Thoracic aorta (tissue), 2 donors: Measurements from ENCODE around the gene NKAIN1. TPM values are rescaled to one million over a fixed set of nuclear protein-coding genes. Genes with fewer than 3 reads are reported as not detected.

ENCODE experiments used
- ATAC-seq: fragments of 150-250 bp; one replicate; pipeline ENCODE4 v1.8.0; 2017; ENCODE audit warnings: low read depth; ENCODE audit not compliant: insufficient number of reproducible peaks, low FRiP score
- DNase-seq: peaks from one replicate; pipeline ENCODE4 v3.0.0-alpha.2; 2020; ENCODE audit warnings: low spot score
- H3K27ac ChIP-seq, 2 donors: fragments of 200-600 bp; sonication (generic); 1 replicate in 1 of 2; 2 replicates in 1 of 2; pipeline ENCODE4 v1.5.1; 2016; ENCODE audit warnings: mild to moderate bottlenecking in 2 of 2, moderate library complexity in 2 of 2
- H3K27me3 ChIP-seq: fragments of 200-600 bp; sonication (generic); replicated peaks from 2 replicates; pipeline ENCODE4 v1.6.0; 2016; ENCODE audit warnings: mild to moderate bottlenecking; ENCODE audit not compliant: insufficient read depth
- H3K36me3 ChIP-seq: fragments of 200-600 bp; sonication (generic); one replicate; pipeline ENCODE4 v1.5.1; 2016
- H3K4me1 ChIP-seq, 2 donors: fragments of 200-600 bp; sonication (generic); 1 replicate in 1 of 2; 2 replicates in 1 of 2; pipeline versions ENCODE4 v1.5.1 to v1.6.0; 2016; ENCODE audit warnings: low read depth in 2 of 2, mild to moderate bottlenecking in 1 of 2; ENCODE audit not compliant: control insufficient read depth in 1 of 2
- H3K4me3 ChIP-seq: fragments of 200-600 bp; sonication (generic); 2 replicates; pipeline ENCODE4 v1.5.1; 2016; ENCODE audit warnings: mild to moderate bottlenecking
- H3K9me3 ChIP-seq: fragments of 200-600 bp; sonication (generic); 2 replicates; pipeline ENCODE4 v1.5.1; 2016
- CTCF ChIP-seq: fragments of 200-600 bp; sonication (generic); IDR thresholded peaks from one replicate; pipeline ENCODE4 v1.5.1; 2019; ENCODE audit warnings: antibody characterized with exemption
- total RNA-seq, 2 donors: library from RNA; depleted of rRNA; stranded (reverse); fragments of >200 nt; gene quantifications; one replicate each; pipeline versions ENCODE4 v1.1.0 to v1.2.3, GENCODE V29; 2016

The NKAIN1 gene
- total RNA-seq, 2 donors from 2014 or later, result not detected

- Histone ChIP-seq H3K27ac (no peak overlapping the region), H3K9me3 (no peaks in the 10 kb centered on the region), H3K27me3 (no peaks in the 10 kb centered on the region), H3K36me3 (no peaks in the 10 kb centered on the region), H3K4me3 (no peak overlapping the region), H3K4me1 (no peaks in the 10 kb centered on the region)
- no peak for TF ChIP-seq CTCF
- ATAC-seq (no peak), DNase-seq (no peak)
Observed at GRCh38 chr1:31227891-31228568, 11.7 kb downstream of the NKAIN1 start.

GRCh38 chr1:31224068-31224467 lies 15.6 kb downstream of the NKAIN1 start:
- Histone ChIP-seq H3K4me3 (no peak overlapping the region), H3K27ac (no peak overlapping the region), H3K27me3 (no peaks in the 10 kb centered on the region), H3K4me1 (no peaks in the 10 kb centered on the region), H3K9me3 (no peaks in the 10 kb centered on the region), H3K36me3 (no peaks in the 10 kb centered on the region)
- ATAC-seq (no peak), DNase-seq (no peak)
- no peak for TF ChIP-seq CTCF

- Histone ChIP-seq H3K4me1 (no peaks in the 10 kb centered on the region), H3K36me3 (no peaks in the 10 kb centered on the region)
- no peak for ATAC-seq
Observed at GRCh38 chr1:31222176-31222575, 17.5 kb downstream of the NKAIN1 start.

GRCh38 chr1:31221072-31221471 lies 18.6 kb downstream of the NKAIN1 start:
- no peaks in the 10 kb centered on the region for H3K36me3 ChIP-seq
- no peak for TF ChIP-seq CTCF
- ATAC-seq, result no peak

More at GRCh38 chr1:31222176-31222575, 17.5 kb downstream of the NKAIN1 start:
- H3K27me3 ChIP-seq, result no peaks in the 10 kb centered on the region
- H3K4me3 ChIP-seq, result no peak overlapping the region
- no peak for DNase-seq
- H3K9me3 ChIP-seq, result no peaks in the 10 kb centered on the region
- H3K27ac ChIP-seq, result no peak overlapping the region
- no peak for TF ChIP-seq CTCF

GRCh38 chr1:31219489-31219888 lies 20.2 kb downstream of the NKAIN1 start:
- no peaks in the 10 kb centered on the region for H3K27me3 ChIP-seq
- H3K4me3 ChIP-seq, result no peak overlapping the region
- no peaks in the 10 kb centered on the region for H3K9me3 ChIP-seq
- ATAC-seq (no peak), DNase-seq (no peak)
- H3K27ac ChIP-seq, result no peak overlapping the region
- no peak for TF ChIP-seq CTCF
- no peaks in the 10 kb centered on the region for H3K36me3 ChIP-seq
- no peaks in the 10 kb centered on the region for H3K4me1 ChIP-seq

More at GRCh38 chr1:31221072-31221471, 18.6 kb downstream of the NKAIN1 start:
- Histone ChIP-seq H3K27ac (no peak overlapping the region), H3K4me1 (no peaks in the 10 kb centered on the region), H3K27me3 (no peaks in the 10 kb centered on the region), H3K4me3 (no peak overlapping the region), H3K9me3 (no peaks in the 10 kb centered on the region)
- DNase-seq, result no peak
